Retinal pigment epithelial cell (primary cell): ENCODE results near the gene SV2C.
"Not testable (repeated sequence)": the region's sequence is repeated elsewhere in the genome, so short reads cannot be mapped to it uniquely, and the experiment has no call there.

ENCODE experiments used
- DNase-seq: peaks from one replicate; pipeline ENCODE4 v3.0.0-alpha.2; 2010; ENCODE audit warnings: low read depth
- H3K4me3 ChIP-seq: 2 replicates; pipeline ENCODE4 v1.5.1; 2011; ENCODE audit warnings: mild to moderate bottlenecking, low read length, control low read depth, moderate library complexity
- CTCF ChIP-seq: conservative IDR thresholded peaks from 2 replicates; pipeline ENCODE4 v1.5.1; 2011; ENCODE audit warnings: low read depth, low read length, control low read depth, inconsistent platforms

SV2C gene

DNA sequence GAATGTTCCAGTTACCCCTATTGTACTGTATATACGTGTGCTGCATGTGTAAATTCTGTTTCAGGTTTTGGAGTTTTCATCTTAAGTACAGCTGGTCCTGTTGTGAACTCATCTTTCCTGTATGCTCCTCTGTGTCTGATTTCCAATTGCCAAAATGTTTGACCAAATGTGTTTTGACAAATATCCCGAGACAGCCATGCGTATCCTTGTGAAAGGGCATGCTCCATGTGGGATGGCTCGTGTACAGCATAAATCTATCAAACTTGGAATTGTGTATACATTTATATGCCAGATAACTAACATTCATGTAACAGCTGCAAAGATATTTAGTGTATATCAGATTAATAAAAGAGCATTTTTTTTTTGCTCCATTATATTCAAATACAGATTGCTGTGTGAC is 250.4 kb downstream of the SV2C start:
- DNase-seq = no peak
- H3K4me3 ChIP-seq = no peak overlapping the region
- no peak for TF ChIP-seq CTCF

DNA sequence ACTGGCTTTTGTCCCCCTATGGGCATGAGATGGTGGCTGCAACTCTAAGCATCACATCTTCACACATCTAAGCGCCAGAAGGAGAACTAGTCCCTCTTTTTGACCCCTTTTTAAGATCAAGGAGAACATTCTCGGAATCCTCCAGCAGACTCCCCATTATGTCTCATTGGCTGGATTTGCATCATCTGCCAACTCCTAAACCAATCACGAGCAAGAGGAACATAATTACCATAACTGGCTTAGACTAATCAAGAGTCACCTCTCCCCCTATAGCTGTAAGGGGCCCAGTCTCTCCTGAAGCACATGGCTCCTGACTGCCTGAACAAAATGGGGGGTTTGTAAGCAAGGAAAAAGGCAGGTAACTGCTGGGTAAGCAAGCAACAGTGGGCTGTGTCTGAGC is 251.4 kb downstream of the SV2C start:
- no peak for TF ChIP-seq CTCF
- no peak for DNase-seq
- no peak overlapping the region for H3K4me3 ChIP-seq

DNA sequence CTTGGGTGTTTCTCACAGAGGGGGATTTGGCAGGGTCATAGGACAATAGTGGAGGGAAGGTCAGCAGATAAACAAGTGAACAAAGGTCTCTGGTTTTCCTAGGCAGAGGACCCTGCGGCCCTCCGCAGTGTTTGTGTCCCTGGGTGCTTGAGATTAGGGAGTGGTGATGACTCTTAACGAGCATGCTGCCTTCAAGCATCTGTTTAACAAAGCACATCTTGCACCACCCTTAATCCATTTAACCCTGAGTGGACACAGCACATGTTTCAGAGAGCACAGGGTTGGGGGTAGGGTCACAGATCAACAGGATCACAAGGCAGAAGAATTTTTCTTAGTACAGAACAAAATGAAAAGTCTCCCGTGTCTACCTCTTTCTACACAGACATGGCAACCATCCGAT is 252.3 kb downstream of the SV2C start:
- DNase-seq, H3K4me3 ChIP-seq: not testable (repeated sequence)

- not testable (repeated sequence) for DNase-seq, H3K4me3 ChIP-seq
Observed at GRCh38 chr5:76336253-76336809, 253.1 kb downstream of the SV2C start.

DNA sequence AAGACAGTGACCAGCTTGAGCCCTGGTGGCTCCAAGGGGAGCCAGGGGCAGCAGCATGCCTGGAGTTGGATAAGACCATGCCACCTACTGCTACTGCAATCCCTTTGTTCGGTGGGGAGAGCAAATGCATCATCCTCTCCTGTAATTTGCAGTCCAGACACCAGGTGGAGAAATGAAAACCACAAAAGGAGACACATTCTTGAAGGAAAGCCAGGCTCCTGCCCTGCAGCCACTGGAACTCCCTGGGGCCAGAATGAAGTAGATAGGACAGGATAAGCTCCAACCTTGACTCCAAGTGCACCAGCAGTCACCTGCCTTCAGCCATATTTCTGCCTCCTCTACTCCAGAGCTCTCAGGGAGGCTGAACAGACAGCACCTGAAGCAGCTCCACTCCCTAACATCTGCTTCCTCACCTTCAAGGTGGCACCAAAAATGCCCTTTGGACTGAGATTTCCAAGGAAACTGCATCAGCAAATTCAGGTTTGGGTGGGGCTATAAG is 254.8 kb downstream of the SV2C start:
- no peak overlapping the region for H3K4me3 ChIP-seq
- TF ChIP-seq CTCF = peak; percentile 66
- peak; percentile 43 for DNase-seq

DNA sequence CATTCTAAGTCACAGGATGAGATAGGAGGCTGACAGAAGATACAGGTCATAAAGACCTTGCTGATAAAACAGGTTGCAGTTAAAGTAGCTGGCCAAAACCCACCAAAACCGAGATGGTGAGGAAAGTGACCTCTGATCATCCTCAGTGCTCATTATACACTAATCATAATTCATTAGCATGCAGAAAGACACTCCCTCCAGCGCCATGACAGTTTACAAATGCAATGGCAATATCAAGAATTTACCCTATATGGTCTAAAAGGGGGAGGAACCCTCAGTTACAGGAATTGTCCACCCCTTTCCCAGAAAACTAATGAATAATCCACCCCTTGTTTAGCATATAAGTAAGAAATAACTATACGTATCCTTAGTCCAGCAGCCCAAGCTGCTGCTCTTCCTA is 256.7 kb downstream of the SV2C start:
- H3K4me3 ChIP-seq = no peak overlapping the region
- TF ChIP-seq CTCF = no peak
- DNase-seq = no peak

- TF ChIP-seq CTCF = no peak
- no peak overlapping the region for H3K4me3 ChIP-seq
- no peak for DNase-seq
Observed at GRCh38 chr5:76341651-76342334, 258.6 kb downstream of the SV2C start.

- TF ChIP-seq CTCF = no peak
- H3K4me3 ChIP-seq = no peak overlapping the region
- no peak for DNase-seq
Observed at GRCh38 chr5:76342474-76342873, 259.3 kb downstream of the SV2C start.
